NOMO-1 (cell line): Measurements from ENCODE around the gene ACSF3.

Experiments
- DNase-seq, 2 experiments: peaks; one replicate each; lab custom pipeline; 2025; ENCODE audit not compliant: unreplicated experiment in 2 of 2; lab: John Stamatoyannopoulos, UW

Gene ACSF3

GRCh38 chr16:89195521-89196171 is 102.0 kb downstream of the ACSF3 start:
- no peak for DNase-seq

- DNase-seq, result no peak
Measured at GRCh38 chr16:89197033-89197632, 103.5 kb downstream of the ACSF3 start.

- DNase-seq, result no peak
Measured at GRCh38 chr16:89197633-89198416, 104.2 kb downstream of the ACSF3 start.

GRCh38 chr16:89198417-89199240 is 105.0 kb downstream of the ACSF3 start:
- DNase-seq, result no peak

GRCh38 chr16:89199241-89200123 is 105.8 kb downstream of the ACSF3 start:
- DNase-seq, result no peak

GRCh38 chr16:89200124-89200849 is 106.6 kb downstream of the ACSF3 start, which contains the start of gene SLC22A31:
SLC22A31 (minus strand) TSS chr16:89200537; CDS start chr16:89200501, 36 bp downstream.
- DNase-seq, result peak in 1 of 2 experiments; percentile 25

- DNase-seq, result no peak
Measured at GRCh38 chr16:89200850-89201411, 107.3 kb downstream of the ACSF3 start.

- DNase-seq, result no peak
Measured at GRCh38 chr16:89201439-89202377, 108.1 kb downstream of the ACSF3 start.

- DNase-seq, result no peak
Measured at GRCh38 chr16:89202422-89203215, 109.0 kb downstream of the ACSF3 start.
